Fibroblast of lung (primary cell): ENCODE measurements around the gene CEP128.

ENCODE experiments used
- EZH2 ChIP-seq: IDR thresholded peaks from 2 replicates; pipeline ENCODE4 v1.5.1; 2012; ENCODE audit warnings: low read length, control low read depth, mild to moderate bottlenecking; ENCODE audit errors: missing control alignments
- TF ChIP-seq, protein P1 (sequence below), 2 donors: IDR thresholded peaks in 1 of 2; conservative IDR thresholded peaks in 1 of 2; 1 replicate in 1 of 2; 2 replicates in 1 of 2; pipeline ENCODE4 v1.5.1; 2011 to 2012; ENCODE audit warnings: low read length in 2 of 2, control low read depth in 1 of 2, inconsistent platforms in 1 of 2, low read depth in 1 of 2, mild to moderate bottlenecking in 1 of 2

DNA sequence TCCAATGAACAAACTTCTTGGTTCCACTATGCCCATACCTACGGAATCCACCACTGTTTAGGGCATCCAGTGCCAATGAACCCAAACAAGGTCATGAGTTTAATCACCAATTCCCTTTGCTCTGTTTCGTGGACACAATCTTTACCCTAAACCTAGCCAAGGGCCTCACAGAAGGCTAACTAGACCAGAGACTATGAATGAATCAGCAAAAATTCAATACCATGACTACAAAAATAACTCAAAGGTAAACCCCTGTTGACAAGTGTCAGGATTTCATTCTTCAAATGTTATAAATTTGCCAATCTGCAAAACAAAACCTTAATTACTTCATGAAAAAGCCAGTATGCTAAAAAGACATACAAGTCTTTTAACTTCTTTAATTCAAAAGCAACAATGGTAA lies 96.7 kb downstream of the CEP128 start:
- TF ChIP-seq, protein P1, sequence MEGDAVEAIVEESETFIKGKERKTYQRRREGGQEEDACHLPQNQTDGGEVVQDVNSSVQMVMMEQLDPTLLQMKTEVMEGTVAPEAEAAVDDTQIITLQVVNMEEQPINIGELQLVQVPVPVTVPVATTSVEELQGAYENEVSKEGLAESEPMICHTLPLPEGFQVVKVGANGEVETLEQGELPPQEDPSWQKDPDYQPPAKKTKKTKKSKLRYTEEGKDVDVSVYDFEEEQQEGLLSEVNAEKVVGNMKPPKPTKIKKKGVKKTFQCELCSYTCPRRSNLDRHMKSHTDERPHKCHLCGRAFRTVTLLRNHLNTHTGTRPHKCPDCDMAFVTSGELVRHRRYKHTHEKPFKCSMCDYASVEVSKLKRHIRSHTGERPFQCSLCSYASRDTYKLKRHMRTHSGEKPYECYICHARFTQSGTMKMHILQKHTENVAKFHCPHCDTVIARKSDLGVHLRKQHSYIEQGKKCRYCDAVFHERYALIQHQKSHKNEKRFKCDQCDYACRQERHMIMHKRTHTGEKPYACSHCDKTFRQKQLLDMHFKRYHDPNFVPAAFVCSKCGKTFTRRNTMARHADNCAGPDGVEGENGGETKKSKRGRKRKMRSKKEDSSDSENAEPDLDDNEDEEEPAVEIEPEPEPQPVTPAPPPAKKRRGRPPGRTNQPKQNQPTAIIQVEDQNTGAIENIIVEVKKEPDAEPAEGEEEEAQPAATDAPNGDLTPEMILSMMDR (conservative IDR thresholded peaks at IDR 0.05 in 1 of 2, IDR thresholded peaks at IDR 0.05 in 1 of 2; ENCODE audit: low read depth in 1 of 2, low read length in 2 of 2): no peak
- TF ChIP-seq EZH2: no peak
